ENCODE results near the gene CTNNBL1.

The CTNNBL1 gene

GRCh38 chr20:37914672-37915433, 221.0 kb downstream of the CTNNBL1 start:
- TF ChIP-seq, protein P1, sequence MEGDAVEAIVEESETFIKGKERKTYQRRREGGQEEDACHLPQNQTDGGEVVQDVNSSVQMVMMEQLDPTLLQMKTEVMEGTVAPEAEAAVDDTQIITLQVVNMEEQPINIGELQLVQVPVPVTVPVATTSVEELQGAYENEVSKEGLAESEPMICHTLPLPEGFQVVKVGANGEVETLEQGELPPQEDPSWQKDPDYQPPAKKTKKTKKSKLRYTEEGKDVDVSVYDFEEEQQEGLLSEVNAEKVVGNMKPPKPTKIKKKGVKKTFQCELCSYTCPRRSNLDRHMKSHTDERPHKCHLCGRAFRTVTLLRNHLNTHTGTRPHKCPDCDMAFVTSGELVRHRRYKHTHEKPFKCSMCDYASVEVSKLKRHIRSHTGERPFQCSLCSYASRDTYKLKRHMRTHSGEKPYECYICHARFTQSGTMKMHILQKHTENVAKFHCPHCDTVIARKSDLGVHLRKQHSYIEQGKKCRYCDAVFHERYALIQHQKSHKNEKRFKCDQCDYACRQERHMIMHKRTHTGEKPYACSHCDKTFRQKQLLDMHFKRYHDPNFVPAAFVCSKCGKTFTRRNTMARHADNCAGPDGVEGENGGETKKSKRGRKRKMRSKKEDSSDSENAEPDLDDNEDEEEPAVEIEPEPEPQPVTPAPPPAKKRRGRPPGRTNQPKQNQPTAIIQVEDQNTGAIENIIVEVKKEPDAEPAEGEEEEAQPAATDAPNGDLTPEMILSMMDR (IDR thresholded peaks at IDR 0.05; ENCODE audit: low read length, missing control alignments), result no peak
- no peak for DNase-seq (ENCODE audit: low read depth)
- no peak overlapping the region for H3K4me3 ChIP-seq (replicated peaks; ENCODE audit: low read depth, low read length)

DNA sequence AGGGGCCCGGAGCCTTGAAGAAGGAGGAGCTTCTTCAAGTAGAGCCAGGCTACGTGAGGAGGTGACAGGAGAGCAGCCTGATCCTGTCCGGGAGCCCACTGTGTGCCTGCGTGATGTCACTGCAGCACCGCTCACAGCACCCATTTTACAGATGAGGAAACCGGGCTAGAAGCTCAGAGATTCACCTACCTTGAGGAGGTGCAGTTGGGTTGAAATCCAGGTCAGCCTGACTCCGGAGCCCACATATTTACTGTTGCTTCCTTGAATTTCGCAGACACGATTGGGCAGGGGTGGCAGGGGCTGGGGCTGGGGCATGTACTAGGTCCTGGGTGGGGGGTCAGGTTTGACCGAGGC, 221.6 kb downstream of the CTNNBL1 start:
- DNase-seq (ENCODE audit: low read depth), result no peak
- TF ChIP-seq, protein P1 (IDR thresholded peaks at IDR 0.05; ENCODE audit: low read length, missing control alignments), result no peak
- H3K4me3 ChIP-seq (replicated peaks; ENCODE audit: low read depth, low read length), result no peak overlapping the region

- DNase-seq (ENCODE audit: low read depth), result no peak
- TF ChIP-seq, protein P1 (IDR thresholded peaks at IDR 0.05; ENCODE audit: low read length, missing control alignments), result no peak
- no peak overlapping the region for H3K4me3 ChIP-seq (replicated peaks; ENCODE audit: low read depth, low read length)
These were observed 222.2 kb downstream of the CTNNBL1 start for GRCh38 chr20:37915800-37916570.

- DNase-seq (ENCODE audit: low read depth), result no peak
- TF ChIP-seq, protein P1 (IDR thresholded peaks at IDR 0.05; ENCODE audit: low read length, missing control alignments), result no peak
- no peak overlapping the region for H3K4me3 ChIP-seq (replicated peaks; ENCODE audit: low read depth, low read length)
These were observed 223.6 kb downstream of the CTNNBL1 start for GRCh38 chr20:37917461-37917860.

- TF ChIP-seq, protein P1 (IDR thresholded peaks at IDR 0.05; ENCODE audit: low read length, missing control alignments), result no peak
- DNase-seq (ENCODE audit: low read depth), result no peak
- H3K4me3 ChIP-seq (replicated peaks; ENCODE audit: low read depth, low read length), result no peak overlapping the region
These were observed 224.2 kb downstream of the CTNNBL1 start for GRCh38 chr20:37918035-37918434.

- TF ChIP-seq, protein P1 (IDR thresholded peaks at IDR 0.05; ENCODE audit: low read length, missing control alignments), result no peak
- no peak for DNase-seq (ENCODE audit: low read depth)
- H3K4me3 ChIP-seq (replicated peaks; ENCODE audit: low read depth, low read length), result no peak overlapping the region
These were observed 225.7 kb downstream of the CTNNBL1 start for GRCh38 chr20:37919389-37920040.
